Stimulated activated naive B cell treated with anti-CD40 and anti-IgM and Interleukin-4, amounts not matched to agents 10 μg/mL and 1 μg/mL and 100 μg/mL, for 72 hours (primary cell): ENCODE data around the gene ERP44.
"Not testable (repeated sequence)": the region's sequence is repeated elsewhere in the genome, so short reads cannot be mapped to it uniquely, and the experiment has no call there.

Source experiments
- ATAC-seq, 2 donors: fragments of 150-1000 bp; cut with Tn5 transposase; replicated peaks; 2 replicates each; pipeline ENCODE4 v1.10.0; 2021; ENCODE audit warnings: moderate library complexity in 1 of 2
- DNase-seq: peaks from one replicate; pipeline ENCODE4 v3.0.0; 2021
- H3K27ac Mint-ChIP-seq: one replicate; pipeline ENCODE4 v1.8.0; 2022; ENCODE audit warnings: mild to moderate bottlenecking, mixed read lengths
- H3K27me3 Mint-ChIP-seq, 2 donors: one replicate each; pipeline ENCODE4 v1.8.0; 2022; ENCODE audit warnings: mixed read lengths in 2 of 2
- H3K36me3 Mint-ChIP-seq, 2 donors: one replicate each; pipeline ENCODE4 v1.8.0; 2022; ENCODE audit warnings: mixed read lengths in 2 of 2, mild to moderate bottlenecking in 1 of 2
- H3K4me1 Mint-ChIP-seq, 2 donors: one replicate each; pipeline ENCODE4 v1.8.0; 2022; ENCODE audit warnings: mixed read lengths in 2 of 2, mild to moderate bottlenecking in 1 of 2
- H3K4me3 Mint-ChIP-seq, 2 donors: one replicate each; pipeline ENCODE4 v1.8.0; 2022; ENCODE audit warnings: mild to moderate bottlenecking in 2 of 2, mixed read lengths in 2 of 2, moderate library complexity in 1 of 2
- H3K9me3 Mint-ChIP-seq, 2 donors: one replicate each; pipeline ENCODE4 v1.8.0; 2022; ENCODE audit warnings: mixed read lengths in 2 of 2, mild to moderate bottlenecking in 1 of 2

ERP44 gene

GRCh38 chr9:100070104-100071041 lies 28.4 kb downstream of the ERP44 start:
- Mint-ChIP-seq H3K4me1 (peaks cover 25 to 49% of the 10 kb centered on the region in 2 donors), H3K27me3 (no peaks in the 10 kb centered on the region), H3K36me3 (peaks cover 3 to 7% of the 10 kb centered on the region in 2 donors), H3K27ac (no peak overlapping the region), H3K4me3 (no peak overlapping the region), H3K9me3 (no peaks in the 10 kb centered on the region)
- no peak for ATAC-seq
- no peak for DNase-seq

DNA sequence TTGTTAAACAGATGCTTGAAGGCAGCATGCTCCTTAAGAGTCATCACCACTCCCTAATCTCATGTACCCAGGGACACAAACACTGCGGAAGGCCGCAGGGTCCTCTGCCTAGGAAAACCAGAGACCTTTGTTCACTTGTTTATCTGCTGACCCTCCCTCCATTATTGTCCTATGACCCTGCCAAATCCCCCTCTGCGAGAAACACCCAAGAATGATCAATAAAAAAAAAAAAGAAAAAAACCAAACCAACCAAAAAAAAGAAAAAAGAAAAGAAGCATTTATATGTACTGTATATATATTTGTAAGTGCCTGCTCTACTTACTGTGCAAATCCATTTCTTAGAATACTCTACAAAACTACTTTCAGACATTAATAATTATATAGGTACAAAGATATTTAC lies 29.7 kb downstream of the ERP44 start:
- H3K27ac Mint-ChIP-seq, result peak overlapping the region; percentile 62
- H3K4me3 Mint-ChIP-seq, H3K27me3 Mint-ChIP-seq, ATAC-seq, H3K9me3 Mint-ChIP-seq, DNase-seq, H3K36me3 Mint-ChIP-seq: not testable (repeated sequence)
- peaks cover 26 to 53% of the 10 kb centered on the region in 2 donors for H3K4me1 Mint-ChIP-seq

DNA sequence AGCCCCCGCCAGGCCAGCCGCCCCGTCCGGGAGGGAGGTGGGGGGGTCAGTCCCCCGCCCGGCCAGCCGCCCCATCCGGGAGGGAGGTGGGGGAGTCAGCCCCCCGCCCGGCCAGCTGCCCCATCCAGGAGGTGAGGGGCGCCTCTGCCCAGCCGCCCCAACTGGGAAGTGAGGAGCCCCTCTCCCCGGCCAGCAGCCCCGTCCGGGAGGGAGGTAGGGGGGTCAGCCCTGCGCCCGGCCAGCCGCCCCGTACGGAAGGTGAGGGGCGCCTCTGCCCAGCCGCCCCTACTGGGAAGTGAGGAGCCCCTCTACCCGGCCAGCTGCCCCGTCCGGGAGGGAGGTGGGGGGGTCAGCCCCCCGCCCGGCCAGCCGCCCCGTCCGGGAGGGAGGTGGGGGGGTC lies 30.8 kb downstream of the ERP44 start:
- H3K4me1 Mint-ChIP-seq, result peaks cover 27 to 54% of the 10 kb centered on the region in 2 donors

GRCh38 chr9:100066539-100066938 lies 32.3 kb downstream of the ERP44 start:
- peak overlapping the region; percentile 69 for H3K27ac Mint-ChIP-seq

More for the DNA sequence above, 30.8 kb downstream of the ERP44 start:
- H3K36me3 Mint-ChIP-seq, H3K27me3 Mint-ChIP-seq, H3K27ac Mint-ChIP-seq, ATAC-seq, H3K9me3 Mint-ChIP-seq, DNase-seq, H3K4me3 Mint-ChIP-seq: not testable (repeated sequence)

GRCh38 chr9:100064872-100065581 lies 33.8 kb downstream of the ERP44 start:
- Mint-ChIP-seq H3K27ac (no peak overlapping the region), H3K27me3 (no peaks in the 10 kb centered on the region), H3K4me1 (peaks cover 14 to 26% of the 10 kb centered on the region in 2 donors), H3K4me3 (no peak overlapping the region), H3K36me3 (peaks cover 3 to 7% of the 10 kb centered on the region in 2 donors), H3K9me3 (no peaks in the 10 kb centered on the region)
- DNase-seq (no peak), ATAC-seq (no peak)

More at GRCh38 chr9:100066539-100066938, 32.3 kb downstream of the ERP44 start:
- Mint-ChIP-seq H3K27me3 (no peaks in the 10 kb centered on the region), H3K4me3 (peak overlapping the region in 1 of 2 donors; percentile 3), H3K4me1 (peaks cover 19 to 41% of the 10 kb centered on the region in 2 donors), H3K36me3 (peaks cover 3 to 7% of the 10 kb centered on the region in 2 donors), H3K9me3 (no peaks in the 10 kb centered on the region)
- ATAC-seq (peak; percentile 68 to 69), DNase-seq (no peak)

DNA sequence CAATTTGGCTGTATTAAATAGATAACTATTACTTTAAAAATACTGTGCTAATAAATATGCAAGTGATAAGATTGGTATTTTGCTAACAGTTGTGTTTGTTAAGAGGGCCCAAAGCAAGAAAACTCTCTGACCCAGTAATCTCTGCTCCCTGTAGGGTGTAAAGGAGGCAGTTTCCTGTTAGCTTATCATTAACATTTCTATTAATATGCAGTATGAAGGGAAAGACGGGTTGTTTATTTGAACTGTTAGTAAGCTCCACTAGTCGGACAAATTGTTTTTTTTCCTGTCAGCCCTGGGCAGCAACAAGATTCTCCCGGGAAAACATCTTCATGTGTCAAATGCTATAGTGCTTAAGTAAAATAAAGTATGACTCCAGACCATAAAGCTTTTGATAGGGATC lies 35.6 kb downstream of the ERP44 start:
- Mint-ChIP-seq H3K4me3 (no peak overlapping the region), H3K27me3 (no peaks in the 10 kb centered on the region), H3K4me1 (peaks cover 21 to 37% of the 10 kb centered on the region in 2 donors), H3K36me3 (peaks cover 8 to 12% of the 10 kb centered on the region in 2 donors), H3K27ac (no peak overlapping the region), H3K9me3 (no peaks in the 10 kb centered on the region)
- no peak for ATAC-seq
- no peak for DNase-seq

GRCh38 chr9:100062683-100063082 lies 36.1 kb downstream of the ERP44 start:
- ATAC-seq, result not testable (repeated sequence)
- Mint-ChIP-seq H3K4me1 (peaks cover 21 to 42% of the 10 kb centered on the region in 2 donors), H3K36me3 (peaks cover 8 to 15% of the 10 kb centered on the region in 2 donors)

GRCh38 chr9:100058699-100059579 lies 39.9 kb downstream of the ERP44 start:
- ATAC-seq (peak; percentile 86 to 89), DNase-seq (no peak)
- no peaks in the 10 kb centered on the region for H3K9me3 Mint-ChIP-seq
- H3K27me3 Mint-ChIP-seq, result no peaks in the 10 kb centered on the region
- peak overlapping the region; percentile 65 to 69 for H3K4me3 Mint-ChIP-seq
- H3K4me1 Mint-ChIP-seq, result peaks cover 20 to 39% of the 10 kb centered on the region in 2 donors
- H3K27ac Mint-ChIP-seq, result peak overlapping the region; percentile 65
- peaks cover 14 to 39% of the 10 kb centered on the region in 2 donors for H3K36me3 Mint-ChIP-seq

More at GRCh38 chr9:100062683-100063082, 36.1 kb downstream of the ERP44 start:
- not testable (repeated sequence) for H3K4me3 Mint-ChIP-seq, H3K27me3 Mint-ChIP-seq, H3K27ac Mint-ChIP-seq, DNase-seq, H3K9me3 Mint-ChIP-seq

DNA sequence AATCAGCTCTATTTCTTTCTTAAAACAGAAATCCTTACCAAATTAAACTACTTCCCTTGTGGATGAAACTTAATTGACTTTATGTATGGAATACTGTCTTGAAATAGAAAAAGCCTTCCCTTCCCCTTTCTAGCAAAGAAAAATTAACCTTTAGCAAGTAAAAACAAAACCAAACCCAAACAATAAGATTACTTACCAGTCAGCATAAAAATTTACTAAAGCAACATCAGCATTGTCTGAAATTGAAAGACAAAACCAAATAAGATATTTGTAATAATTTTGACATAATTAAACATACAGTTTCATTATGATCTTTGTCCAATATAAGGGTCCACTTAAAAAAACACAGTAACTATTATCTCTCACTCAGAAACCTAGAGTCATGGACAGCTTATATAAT lies 41.2 kb downstream of the ERP44 start:
- DNase-seq (no peak), ATAC-seq (no peak)
- Mint-ChIP-seq H3K4me1 (peaks cover 23 to 43% of the 10 kb centered on the region in 2 donors), H3K9me3 (no peaks in the 10 kb centered on the region), H3K4me3 (no peak overlapping the region), H3K27me3 (no peaks in the 10 kb centered on the region), H3K27ac (peak overlapping the region; percentile 65), H3K36me3 (peaks cover 14 to 43% of the 10 kb centered on the region in 2 donors)

DNA sequence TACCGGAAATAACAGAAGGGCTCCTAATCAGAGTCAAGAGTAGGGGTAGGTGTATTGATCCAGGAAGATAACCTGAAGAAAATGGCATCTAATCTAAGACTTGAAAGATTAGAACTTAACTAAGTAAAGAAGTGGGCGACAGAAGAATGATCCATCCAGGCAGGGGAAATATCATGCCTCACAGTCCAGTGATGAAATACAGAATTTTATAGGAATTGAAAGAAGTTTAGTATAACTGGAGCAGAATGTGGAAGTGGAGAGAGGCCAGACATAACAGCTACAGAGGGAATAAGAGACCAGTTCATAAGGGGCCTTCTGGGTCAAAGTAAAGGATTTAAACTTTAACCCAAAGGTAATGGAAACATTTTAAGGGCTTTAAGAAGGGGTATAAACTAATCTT lies 42.2 kb downstream of the ERP44 start:
- Mint-ChIP-seq H3K4me1 (peaks cover 28 to 53% of the 10 kb centered on the region in 2 donors), H3K4me3 (no peak overlapping the region), H3K27ac (no peak overlapping the region), H3K9me3 (no peaks in the 10 kb centered on the region), H3K27me3 (no peaks in the 10 kb centered on the region), H3K36me3 (peaks cover 15 to 50% of the 10 kb centered on the region in 2 donors)
- ATAC-seq, result no peak
- DNase-seq, result no peak

- Mint-ChIP-seq H3K4me1 (peaks cover 21 to 41% of the 10 kb centered on the region in 2 donors), H3K36me3 (peaks cover 17 to 53% of the 10 kb centered on the region in 2 donors), H3K27me3 (no peaks in the 10 kb centered on the region), H3K27ac (no peak overlapping the region), H3K9me3 (no peaks in the 10 kb centered on the region), H3K4me3 (no peak overlapping the region)
- peak; percentile 51 to 66 for ATAC-seq
- no peak for DNase-seq
These were observed 46.4 kb downstream of the ERP44 start for GRCh38 chr9:100052375-100052774.

DNA sequence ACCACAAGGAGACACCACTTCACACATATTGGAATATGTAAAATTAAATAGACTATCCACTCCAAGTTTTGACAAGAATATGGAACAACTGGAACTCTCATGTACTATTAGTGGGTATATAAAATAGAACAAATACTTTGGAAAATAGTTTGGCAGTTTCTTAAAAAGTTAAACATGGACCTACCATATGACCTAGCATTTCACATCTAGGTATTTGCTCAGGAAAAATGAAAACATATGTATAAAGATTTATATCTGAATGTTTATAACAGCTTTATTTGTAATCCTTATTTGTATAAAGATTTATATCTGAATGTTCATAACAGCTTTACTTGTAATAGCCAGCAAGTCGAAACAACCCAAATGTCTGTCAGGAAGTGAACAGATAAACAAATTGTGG lies 49.2 kb downstream of the ERP44 start:
- H3K27ac Mint-ChIP-seq, result no peak overlapping the region
- peaks cover 17 to 49% of the 10 kb centered on the region in 2 donors for H3K36me3 Mint-ChIP-seq
- ATAC-seq (no peak), DNase-seq (no peak)
- H3K4me3 Mint-ChIP-seq, result no peak overlapping the region
- H3K9me3 Mint-ChIP-seq, result no peaks in the 10 kb centered on the region
- no peaks in the 10 kb centered on the region for H3K27me3 Mint-ChIP-seq
- peaks cover 15 to 43% of the 10 kb centered on the region in 2 donors for H3K4me1 Mint-ChIP-seq

GRCh38 chr9:100038472-100038871 lies 60.3 kb downstream of the ERP44 start:
- H3K4me1 Mint-ChIP-seq, result peaks cover 31 to 61% of the 10 kb centered on the region in 2 donors
- no peak overlapping the region for H3K4me3 Mint-ChIP-seq

More at GRCh38 chr9:100038472-100038871, 60.3 kb downstream of the ERP44 start:
- no peaks in the 10 kb centered on the region for H3K27me3 Mint-ChIP-seq
- DNase-seq (no peak), ATAC-seq (no peak)
- peak overlapping the region; percentile 53 for H3K27ac Mint-ChIP-seq
- peaks cover 7 to 11% of the 10 kb centered on the region in 2 donors for H3K9me3 Mint-ChIP-seq
- peaks cover 60 to 71% of the 10 kb centered on the region in 2 donors for H3K36me3 Mint-ChIP-seq
